GM18868 (cell line): ENCODE measurements around the gene PRKAG2.

Experiments used
- ATAC-seq: cut with Tn5 transposase; IDR thresholded peaks from one replicate; pipeline ENCODE4 v1.9.1; 2021; ENCODE audit warnings: mild to moderate bottlenecking, moderate library complexity; ENCODE audit not compliant: unreplicated experiment

The PRKAG2 gene

DNA sequence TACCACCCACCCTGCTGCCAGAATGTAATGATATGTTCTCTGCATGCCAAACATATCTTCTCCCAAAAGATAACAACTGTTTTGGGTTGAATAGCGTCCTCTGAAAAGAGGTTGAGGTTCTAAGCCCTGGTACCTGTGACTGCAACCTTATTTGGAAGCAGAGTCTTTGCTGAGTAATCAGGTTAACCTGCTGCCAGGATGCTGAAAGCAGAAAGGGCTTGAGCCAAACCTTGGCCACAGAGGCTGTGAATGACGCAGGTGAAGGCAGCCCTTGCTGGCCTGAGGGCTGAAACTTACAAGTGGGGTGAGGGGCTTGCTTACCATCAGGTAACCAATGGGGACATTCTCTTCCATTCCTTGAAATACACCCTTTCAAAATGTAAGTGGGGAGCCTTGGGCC, 205.4 kb downstream of the PRKAG2 start:
- no peak for ATAC-seq

DNA sequence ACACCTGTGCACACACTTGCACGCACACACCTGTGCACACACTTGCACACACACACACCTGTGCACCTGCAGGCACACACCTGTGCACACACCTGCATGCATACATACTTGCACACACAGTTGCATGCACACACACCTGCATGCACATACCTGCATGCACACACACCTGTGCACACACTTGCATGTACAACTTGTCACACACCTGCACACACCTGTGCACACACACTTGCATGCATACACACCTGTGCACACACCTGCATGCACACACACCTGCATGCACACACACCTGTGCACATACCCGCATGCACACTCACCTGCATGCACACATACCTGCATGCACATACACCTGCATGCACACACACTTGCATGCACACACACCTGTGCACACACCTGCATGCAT, 207.2 kb downstream of the PRKAG2 start:
- no peak for ATAC-seq

DNA sequence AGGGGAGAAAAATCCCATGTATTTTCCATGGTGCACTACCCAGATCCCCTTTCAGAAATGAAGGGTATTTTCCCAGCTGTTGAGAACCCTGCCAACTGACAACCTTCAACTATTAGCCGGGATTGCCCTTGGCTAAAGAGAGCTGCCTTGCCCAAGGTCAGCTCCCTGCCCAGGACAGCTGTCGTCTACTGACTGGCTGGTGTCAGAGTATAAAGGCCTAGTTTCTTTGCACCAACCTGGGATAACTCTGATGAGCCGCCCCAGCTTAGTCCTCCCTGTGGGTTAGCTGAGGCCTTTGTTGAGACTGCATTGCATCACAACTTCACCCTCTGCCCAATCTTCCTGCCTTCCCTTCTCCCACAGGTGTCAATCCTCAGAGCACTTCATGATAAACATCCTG, 210.0 kb downstream of the PRKAG2 start:
- no peak for ATAC-seq

DNA sequence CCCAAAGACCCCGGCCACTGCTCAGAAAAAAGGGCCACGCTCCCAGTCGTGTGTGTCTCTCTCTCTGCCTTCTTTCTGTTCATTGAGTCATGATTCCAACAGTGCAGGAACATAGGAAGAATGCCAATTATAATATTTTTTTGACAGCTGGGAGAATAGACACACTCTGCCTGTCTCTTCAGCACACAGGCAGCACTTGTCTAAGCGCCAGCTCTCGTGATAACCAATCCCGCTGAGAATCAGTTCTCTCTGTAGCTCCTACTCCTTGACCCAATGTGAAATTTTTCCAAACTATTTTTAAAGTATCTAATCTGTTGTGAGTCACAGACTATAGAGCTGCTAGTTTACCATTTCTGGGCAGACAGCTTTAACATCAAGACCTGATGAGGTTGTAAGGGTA, 211.5 kb downstream of the PRKAG2 start:
- ATAC-seq: no peak

DNA sequence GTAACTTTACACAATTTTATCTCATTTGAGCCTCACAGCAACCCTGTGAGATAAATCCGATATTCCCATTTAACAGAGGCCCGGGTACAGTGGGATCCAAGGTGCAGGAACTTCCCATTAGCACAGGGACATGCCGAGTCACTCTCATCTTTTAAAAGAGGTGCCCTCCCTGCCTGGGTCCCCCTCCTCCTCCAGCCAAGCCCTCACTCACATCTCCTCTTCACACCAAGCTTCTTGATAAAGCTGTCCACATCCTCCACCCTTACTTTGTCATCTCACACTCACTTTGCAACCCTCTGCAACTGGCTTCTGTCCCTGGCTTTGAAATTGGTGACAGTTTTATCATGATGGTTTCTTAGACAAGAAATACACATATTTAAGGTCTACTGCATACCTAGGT, 212.6 kb downstream of the PRKAG2 start:
- no peak for ATAC-seq

DNA sequence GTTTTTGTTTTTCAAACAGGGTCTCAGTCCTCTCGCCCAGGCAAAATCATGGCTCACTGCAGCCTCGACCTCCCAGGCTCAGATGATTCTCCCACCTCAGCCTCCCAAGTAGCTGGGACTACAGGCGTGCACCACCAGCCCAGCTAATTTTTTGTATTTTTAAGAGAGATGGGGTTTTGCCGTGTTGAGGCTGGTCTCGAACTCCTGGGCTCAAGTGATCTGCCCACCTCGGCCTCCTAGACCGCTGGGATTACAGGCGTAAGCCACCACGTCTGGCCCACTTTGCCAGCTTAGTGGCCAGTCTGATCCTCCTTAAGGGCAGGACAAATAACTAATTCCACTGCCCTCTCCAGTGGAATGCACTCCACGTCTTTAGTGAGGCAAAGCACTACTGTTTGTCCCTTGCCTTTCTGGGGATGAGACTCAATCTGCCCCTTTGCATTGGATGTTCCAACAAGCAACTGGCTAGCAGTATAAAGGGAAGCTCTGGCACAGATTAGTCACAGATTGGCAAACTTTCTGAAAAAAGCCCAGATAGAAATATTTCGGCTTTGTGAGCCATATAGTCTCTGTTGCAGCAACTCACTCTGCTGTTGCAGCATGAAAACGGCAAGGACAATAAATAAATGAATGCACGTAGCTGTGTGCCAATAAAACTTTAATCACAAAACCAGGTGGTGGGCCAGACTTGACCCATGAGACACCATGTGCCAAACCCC, 213.4 kb downstream of the PRKAG2 start:
- ATAC-seq: no peak

DNA sequence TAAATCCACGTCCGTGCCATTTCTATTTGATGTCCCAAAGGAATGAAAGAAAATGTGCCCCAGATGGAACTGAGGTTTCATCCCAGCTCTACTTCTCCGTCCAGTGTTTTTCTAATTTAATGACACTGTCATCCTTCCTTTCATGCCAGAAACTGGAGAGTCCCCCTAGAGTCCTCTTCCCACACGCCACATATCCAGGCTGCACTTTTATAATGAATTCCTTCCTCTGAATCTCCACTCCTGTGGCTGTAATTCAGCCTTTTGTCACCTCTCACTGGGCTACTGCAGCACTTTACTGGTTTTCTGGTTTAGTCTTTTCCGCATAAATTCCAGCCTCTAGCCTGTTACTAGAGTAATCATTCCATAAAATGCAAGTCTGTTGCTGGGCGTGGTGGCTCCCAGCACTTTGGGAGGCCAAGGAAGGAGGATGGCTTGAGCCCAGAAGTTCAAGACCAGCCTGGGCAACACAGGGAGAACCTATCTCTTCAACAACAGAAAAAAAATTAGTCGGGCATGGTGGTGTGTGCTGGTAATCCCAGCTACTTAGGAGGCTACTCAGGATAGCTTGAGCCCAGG, 214.6 kb downstream of the PRKAG2 start:
- no peak for ATAC-seq

DNA sequence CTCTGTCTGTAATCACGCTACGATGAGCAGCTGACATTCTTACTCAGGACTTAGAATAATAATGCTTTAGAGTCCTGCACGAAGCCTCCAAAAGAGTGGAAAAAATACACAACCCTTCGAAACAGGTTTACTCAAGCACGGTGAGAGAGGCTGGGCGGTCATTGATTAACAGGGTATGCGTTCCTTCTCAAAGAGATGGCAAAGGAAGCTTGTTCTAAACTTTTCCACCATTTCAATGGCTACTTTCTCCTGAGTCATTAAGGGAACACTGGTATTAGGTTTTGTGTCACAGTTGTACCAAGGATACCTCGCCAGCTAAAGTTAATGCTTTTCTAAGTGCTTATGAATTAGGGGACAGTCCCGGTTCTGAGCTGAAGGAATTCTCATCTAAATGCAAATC, 215.3 kb downstream of the PRKAG2 start:
- ATAC-seq: no peak

DNA sequence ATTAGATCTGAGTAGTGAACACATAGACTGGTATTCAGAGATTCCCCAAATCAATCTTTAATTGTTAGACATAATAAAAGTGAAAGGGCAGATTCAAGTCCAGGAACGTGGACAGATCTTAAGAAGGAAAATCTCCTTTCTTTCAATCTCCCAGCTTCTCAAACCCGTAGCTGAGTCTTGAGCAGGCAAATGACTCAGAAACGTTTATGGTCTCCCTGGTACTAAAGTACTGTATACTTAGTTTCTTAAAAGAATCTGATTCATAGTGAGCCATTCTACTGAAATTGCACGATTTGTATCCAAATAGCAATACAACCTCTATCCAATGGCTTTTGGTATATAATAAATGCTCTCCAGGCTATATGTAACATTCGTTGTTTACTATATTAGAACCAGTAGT, 216.8 kb downstream of the PRKAG2 start:
- ATAC-seq: no peak

DNA sequence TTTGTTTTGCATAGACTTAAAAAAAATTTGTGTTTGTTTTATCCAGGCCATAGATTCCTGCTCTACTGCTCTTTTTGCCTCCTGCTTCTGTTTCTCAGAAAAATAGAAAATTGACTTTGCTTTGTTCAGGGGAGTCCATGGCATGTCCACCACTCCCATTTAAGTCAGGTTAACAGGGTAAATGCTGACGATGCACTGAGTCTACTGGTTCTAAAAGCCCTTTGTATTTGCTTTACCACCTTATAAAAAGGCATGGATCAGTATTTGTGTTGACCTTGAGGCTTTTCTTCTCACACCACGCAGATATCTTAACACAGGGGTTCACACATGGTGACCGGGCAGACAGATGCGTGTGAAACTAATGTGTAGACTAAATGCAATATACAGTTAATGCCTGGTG, 217.7 kb downstream of the PRKAG2 start:
- ATAC-seq: no peak

DNA sequence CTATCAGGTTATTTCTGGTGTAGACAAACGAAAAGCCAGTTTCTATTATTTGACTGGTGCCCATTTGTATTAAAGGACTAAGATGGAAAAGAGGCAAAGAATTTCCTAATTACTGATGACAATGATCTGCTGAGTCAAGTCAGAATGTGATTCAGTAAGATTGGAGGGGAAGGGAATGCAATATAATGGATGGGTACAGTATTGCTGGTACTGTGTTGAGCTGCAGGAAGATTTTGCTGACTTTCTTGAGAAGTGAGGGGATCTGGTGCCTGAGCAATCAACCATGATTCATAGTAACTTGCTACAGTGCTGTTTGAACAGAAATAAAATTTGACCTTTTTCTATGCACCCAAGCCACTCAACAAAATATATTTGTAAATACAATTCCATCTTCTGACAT, 218.1 kb downstream of the PRKAG2 start:
- ATAC-seq: no peak

DNA sequence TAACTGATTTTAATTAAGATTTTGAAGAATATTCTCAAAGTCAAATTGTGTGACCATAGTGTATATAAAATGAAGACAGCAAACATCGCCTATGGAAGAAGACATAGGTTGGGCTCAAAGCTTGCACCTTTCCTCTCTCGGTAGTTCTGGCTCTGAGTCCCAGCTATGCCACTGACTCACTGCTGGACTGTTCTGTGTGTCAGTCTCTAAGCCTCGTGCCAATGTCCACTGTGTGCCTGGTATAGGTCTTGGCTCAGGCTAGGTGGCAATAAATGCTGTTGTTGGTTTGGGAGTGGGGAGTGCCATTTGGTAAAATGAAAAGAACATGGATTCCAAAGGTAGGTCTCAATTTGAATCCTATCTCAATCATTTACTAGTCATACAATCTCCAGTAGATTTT, 219.7 kb downstream of the PRKAG2 start:
- no peak for ATAC-seq

DNA sequence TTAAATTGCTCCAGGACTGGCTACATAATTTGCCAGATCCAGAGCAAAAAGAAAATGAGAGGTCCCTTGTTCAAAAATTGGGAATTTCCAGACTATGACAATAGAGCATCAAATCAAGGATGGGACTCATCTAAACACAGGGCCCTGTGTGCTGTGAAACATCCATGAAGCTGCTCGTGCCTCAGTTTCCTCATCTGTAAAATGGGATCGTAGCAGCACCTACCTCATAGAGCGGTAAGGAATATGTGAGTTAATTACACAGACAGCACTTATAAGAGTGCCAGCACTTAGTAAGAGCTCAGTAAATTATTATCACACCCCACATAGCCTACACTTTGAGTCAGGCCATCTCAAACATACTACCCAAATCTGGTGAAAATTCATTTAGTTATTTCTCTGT, 221.4 kb downstream of the PRKAG2 start:
- ATAC-seq: no peak

DNA sequence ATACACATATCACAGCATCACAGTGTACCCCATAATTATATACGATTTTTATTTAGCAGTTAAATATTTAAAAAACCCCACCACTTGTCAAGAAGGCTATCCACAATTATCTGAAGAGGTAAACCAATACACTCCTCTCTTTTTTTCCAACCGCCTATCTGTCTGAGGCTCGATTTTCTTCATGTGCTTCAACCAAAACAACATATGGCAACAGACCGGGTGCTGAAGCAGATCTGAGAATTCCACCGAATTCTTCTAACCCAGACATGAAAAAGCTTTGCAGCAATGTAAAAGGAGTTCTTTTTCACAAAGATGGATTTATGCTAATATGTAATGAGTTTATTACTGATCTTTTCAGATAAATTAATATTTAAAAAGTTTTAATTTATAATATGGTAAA, 224.8 kb downstream of the PRKAG2 start:
- no peak for ATAC-seq

DNA sequence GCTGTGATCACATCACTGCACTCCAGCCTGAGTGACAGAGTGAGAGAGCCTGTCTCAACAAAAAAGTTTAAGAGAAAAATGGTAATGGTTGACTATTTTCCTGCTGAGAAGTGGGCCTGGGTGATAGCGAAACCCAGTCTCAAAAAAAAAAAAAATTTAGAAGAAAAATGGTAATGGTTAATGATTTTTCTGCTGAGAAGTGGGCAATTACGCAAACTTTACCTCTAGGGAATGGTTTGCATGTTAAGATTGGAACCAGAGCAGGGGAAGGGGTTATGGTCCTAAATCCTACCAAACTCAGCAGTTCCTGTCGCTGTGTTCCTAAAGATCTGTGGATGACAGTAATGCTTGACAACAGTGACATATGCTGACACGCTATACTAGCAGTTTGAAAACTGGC, 226.8 kb downstream of the PRKAG2 start:
- no peak for ATAC-seq

DNA sequence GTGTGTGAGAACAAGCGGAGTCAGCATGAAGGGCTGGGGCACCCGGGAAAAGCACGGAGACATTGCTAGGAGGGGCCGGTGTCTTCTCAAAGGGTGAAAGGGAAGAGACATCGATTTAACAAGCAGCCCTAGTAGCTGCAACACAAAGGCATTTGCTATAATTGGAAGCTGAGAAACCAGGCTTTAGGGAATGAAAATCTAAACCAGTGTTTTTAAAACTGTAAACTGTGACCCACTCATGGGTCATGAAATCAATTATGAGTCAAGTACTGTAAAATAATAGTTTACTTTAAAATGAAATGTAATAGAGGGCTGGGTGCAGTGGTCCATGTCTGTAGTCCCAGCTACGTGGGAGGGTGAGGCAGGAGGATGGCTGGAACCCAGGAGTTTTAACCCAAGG, 228.5 kb downstream of the PRKAG2 start:
- no peak for ATAC-seq

DNA sequence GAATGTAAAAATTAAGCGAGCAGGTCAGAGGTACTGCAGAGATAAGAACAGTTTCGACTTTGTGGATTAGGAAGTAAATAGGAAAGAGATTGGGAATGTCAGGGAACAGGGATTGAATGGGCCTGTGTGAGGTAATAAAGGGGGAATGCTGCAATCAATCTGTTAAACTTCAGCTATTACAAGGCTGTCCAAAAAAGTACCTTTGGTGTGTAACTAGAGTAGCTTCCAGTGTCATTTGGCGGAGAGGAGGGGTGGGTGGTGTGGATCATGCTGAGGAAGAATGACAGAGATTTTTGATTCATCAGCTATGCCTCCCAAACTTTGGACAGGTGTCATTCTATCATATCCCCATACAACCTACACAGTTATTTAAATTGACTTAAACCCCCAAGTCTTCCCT, 229.0 kb downstream of the PRKAG2 start:
- ATAC-seq: no peak

DNA sequence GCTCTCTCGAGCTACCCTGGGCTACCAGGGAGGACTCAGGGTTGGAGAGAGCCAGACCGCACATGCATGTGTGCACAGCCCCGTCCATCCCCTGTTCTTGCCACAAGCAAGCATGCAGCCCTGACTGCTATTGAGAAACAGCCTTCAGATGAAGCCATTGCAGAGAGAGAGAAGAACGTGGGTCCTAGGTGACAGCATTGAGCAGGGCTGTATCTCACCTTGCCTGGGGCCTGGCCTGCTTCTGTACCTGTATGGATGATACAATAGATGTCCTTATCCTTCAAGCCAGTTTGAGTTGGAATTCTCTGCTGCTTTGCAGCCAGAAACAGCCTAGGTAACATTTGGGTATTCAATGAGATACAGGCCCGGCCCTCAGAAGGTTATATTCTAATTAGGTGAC, 229.9 kb downstream of the PRKAG2 start:
- no peak for ATAC-seq

DNA sequence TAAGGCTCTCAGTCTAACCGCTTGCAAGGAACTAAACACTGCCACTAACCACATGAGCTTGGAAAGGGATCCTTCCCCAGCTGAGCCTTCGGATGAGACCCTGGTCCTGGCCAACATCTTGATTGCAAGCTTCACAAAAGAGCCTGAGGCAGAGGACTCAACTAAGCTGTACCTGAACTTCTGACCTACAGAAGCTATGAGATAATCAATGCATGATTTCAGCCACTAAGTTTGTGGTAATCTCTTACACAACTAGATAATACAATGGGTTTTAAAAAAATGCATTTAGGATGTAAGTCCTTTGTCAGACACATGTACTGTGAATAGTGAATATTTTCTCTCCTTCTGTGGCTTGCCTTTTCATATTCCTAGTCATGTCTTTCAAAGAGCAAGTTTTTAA, 231.6 kb downstream of the PRKAG2 start:
- no peak for ATAC-seq

DNA sequence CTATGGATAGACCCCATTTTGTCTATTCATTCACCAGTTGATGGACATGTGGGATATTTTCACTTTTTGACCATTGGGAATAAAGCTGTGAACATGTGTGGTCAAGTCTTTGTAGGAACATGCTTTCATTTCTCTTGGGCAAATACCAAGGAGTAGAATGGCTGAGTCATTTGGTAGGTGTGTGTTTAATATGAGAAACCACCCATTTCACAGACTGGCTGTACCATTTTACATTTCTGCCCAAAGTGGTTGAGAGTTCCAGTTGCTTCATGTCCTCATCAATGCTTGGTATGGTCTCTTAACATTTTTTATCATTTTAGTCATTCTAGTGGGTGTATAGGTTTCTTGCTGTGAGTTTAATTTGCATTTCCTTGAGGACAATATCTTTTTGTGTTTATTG, 232.4 kb downstream of the PRKAG2 start:
- ATAC-seq: no peak

DNA sequence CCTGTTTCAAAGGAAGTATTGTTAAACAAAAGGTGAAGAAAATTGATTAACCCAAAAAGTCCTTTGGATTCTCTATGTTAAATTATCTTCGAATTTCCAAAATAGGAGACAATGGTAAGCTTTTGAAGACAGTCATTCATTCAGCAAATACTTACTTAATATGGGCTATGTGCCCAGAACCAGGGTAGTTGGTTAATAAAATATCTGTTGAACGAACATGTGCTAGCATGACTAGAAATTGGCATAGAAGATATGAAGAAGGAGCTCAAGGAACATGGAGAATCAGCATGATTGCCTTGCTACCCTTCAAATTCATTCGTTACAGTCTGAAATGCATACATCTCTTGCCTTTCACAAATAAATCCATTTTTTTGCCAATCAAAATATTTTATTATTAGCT, 234.2 kb downstream of the PRKAG2 start:
- no peak for ATAC-seq

DNA sequence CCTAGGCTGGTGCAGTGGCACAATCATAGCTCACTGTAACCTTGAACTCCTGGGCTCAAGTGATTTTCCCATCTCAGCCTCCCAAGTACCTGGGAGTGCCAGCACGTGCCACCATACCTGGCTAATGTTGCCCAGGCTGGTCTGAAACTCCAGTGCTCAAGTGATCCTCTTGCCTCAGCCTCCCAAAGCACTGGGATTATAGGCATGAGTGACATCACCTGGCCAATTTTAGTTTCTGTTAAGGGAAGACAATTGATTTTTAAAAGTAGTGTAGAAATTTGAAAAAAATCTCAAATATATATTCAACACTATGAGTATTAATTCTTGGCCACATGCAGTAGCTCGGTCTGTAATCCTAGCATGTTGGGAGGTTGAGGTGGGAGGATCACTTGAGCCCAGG, 235.3 kb downstream of the PRKAG2 start:
- ATAC-seq: no peak

DNA sequence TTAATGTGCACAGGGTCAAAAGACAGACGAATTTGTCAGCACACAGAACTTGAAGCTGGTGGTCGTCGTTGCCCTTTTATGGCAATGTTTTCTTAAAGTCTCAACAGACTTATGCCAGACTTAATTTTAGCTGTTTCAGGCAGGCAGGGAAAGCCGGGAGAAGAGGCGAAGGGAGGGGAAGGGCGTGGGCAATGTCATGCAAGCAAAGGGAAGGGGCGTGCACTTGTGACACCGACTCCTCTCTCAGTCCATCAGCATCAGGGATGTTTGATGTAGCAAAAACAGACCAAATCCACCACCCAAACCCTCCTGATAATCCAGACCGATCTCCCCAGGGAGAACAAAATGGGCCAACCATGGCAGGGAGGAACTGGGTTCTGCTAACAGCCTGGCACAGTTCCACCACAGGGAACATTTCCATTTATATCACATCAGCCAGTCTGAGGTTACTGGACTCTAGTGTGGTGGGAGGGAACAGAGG, 239.1 kb downstream of the PRKAG2 start:
- no peak for ATAC-seq
